HG03103 (cell line): ENCODE data around the gene DDX1.
"Not testable (repeated sequence)": the region's sequence is repeated elsewhere in the genome, so short reads cannot be mapped to it uniquely, and the experiment has no call there.

Source experiments
- ATAC-seq: cut with Tn5 transposase; IDR thresholded peaks from one replicate; pipeline ENCODE4 v1.9.1; 2021; ENCODE audit warnings: low read depth; ENCODE audit not compliant: unreplicated experiment

Gene DDX1

DNA sequence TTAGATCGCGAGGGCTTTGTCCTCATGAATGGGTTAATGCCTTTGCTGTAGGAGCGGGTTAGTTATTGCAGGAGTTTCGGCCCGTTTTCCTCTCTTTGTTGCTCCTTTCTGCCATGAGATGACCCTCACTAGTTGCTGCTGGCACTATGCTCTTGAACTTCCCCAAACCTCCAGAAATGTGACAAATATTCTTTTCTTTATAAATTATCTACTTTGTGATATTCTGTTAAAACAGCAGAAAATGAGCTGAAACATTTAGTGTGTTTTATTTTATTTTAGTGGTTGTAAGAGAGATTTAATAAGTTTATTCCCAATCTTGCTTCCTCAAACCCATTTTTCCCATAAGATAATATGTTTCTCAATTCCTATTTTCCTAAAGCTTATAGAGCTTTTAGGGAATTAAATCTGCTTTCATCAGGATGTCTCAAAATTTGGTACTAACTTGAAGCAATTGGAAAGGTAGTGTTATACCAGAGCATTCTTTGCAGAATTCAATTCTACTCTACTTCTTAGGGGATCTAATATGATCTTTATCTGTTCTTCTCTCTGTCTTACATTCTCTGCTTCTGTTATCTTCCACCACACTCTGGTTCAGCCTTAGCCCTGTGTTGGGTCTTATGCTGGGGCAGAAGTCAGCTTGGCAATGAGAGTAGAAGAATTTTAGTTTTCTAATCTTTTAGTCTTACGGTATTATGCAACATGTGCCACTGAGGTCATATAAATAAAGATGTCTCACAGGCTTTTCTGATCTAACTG, 23.1 kb downstream of the DDX1 start:
- no peak for ATAC-seq

DNA sequence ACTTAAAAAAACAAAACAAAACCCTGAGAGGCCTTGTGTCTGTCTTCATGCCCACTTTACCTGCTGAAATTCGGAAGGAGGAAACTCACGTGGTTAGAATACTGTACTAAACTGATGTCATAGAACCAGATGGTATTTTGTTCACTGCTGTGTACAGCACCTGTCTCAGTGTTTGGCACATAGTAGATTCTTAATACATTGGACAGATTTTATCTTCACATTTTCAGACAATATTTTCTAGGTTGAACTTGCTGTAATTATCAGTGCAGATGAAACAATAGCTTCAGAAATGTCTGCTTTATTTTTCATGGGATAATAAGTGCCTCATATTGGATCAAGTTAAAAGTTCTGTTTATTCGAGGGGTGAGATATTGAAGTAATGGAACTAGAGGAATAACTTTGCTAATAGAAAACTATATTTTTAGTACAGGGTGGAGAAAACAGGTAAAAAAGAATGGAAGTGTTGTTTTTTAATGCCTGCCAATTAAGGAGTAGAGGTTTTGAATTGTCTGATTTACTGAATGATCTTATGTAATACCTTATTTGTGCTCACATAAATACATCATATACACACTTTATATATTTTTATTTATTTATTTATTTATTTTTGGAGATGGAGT, 23.7 kb downstream of the DDX1 start:
- no peak for ATAC-seq

DNA sequence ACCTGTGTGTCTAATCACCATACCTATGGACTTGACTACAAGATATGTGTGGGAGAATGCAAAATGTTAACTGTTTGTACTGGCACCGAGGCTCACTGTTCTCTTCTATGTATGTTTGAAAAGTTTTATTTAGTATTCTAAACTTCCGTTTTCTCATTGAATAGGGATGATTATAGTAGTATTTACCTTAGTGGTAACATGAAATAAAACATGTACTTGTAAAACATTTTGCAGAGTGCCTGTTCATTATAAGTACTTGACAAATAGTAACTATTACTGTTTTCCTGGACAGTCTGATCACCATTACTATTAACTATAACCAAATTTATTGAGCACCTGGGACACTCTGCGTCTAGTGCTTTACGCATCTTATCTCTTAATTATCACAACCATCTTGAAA, 24.8 kb downstream of the DDX1 start:
- ATAC-seq: no peak

DNA sequence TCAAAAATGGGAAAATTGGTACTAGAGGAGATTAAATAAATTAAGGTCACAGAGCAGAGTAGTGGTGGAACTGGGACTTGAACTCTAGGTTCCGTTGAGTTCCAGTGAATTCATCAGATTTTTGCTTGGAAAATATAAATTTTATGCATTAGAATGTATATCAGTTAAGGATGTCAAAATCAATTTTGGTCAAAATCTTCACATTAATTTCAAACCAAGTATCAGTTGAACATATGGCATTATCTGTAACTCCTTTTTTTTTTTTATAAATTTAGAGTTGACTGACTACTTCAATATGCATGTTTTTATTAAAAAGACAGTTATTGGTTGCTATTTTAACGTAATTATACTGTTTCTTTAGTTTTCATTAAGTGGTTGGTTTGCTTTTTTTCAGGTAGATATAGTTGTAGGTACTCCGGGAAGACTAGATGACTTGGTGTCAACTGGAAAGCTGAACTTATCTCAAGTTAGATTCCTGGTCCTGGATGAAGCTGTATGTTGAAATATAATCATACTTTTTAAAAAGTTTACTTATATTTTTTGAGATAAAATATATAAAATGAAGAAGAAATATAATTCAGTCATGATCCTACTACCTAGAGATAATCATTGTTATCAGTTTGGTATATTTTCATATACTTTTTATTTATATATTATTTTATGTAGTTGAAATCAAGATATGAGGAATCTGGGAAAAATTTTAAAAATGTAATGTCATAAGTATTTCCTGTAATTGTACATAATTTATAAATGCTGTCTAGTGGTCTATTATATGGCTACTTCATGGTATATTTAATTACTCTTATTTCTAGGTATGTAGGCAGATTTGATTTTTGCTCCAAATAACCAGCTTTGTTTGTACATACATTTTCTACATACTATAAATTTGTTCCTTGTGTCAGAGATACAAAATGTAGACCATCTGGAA, 25.4 kb downstream of the DDX1 start:
- ATAC-seq: no peak

DNA sequence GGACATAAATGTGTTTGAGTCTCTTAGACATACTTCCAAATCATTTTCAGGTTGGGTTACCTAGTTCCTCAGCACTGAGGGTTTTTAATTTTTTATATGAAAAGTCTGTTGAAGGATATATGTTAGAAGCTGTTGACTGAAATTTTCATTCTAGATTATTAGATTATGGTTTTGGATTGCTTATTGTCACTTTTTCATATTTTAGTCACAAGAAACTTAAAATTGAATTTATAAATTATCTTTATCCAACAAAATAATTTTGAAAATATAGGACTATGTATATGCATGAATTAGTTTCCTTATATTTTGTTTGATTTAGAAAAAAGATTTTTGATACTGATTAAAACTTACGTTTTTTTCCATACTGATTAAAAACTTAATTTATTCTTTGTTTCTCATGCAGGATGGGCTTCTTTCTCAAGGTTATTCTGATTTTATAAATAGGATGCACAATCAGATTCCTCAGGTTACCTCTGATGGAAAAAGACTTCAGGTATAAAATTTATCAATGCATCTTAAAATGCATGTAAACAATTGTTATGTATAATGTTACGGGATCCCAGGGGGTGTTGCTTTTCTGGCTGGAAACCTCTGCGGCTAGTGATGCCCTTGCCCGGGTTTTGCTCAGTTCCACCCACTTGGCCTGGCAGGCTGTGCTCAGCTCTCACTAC, 26.2 kb downstream of the DDX1 start:
- ATAC-seq: no peak

DNA sequence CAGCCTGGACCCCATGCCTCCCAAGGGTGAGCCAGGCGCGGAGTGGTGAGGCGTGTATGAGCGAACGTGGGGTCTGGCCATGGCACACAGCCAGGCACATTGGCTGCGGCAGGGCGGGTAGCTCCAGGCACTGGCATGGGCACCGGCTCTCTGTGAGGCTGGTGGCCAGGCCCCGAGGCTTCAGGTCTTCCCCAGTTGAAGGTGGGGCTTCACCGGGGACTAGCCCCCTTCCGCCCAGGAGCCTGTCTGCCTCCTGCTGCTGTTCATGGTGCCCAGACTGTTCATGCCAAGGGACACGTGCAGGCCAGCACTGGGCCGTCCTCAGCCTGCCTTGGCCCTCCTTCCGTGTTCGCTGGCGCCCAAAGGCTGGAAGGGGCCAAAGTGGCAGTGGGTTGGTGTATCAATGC, 26.8 kb downstream of the DDX1 start:
- ATAC-seq: no peak

DNA sequence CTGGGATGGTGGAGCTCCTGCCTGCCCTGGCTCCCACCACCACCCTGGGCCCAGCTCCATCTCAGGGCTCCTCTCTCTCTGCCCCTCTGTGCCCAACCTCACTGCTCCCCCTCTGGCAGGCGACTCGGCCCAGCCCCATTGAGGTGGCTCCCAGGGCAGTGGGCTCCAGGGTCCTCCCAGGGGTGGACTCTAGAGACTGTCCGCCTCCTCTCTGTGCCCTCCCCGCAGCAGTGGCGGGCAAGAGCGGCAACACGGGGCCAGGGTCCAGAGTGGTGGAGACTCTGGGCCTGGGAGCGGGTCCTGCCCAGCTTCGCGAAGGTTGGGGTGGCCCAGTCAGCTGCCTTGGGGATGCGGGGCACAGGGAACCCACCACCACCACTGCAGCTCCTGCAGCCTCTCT, 27.4 kb downstream of the DDX1 start:
- no peak for ATAC-seq

DNA sequence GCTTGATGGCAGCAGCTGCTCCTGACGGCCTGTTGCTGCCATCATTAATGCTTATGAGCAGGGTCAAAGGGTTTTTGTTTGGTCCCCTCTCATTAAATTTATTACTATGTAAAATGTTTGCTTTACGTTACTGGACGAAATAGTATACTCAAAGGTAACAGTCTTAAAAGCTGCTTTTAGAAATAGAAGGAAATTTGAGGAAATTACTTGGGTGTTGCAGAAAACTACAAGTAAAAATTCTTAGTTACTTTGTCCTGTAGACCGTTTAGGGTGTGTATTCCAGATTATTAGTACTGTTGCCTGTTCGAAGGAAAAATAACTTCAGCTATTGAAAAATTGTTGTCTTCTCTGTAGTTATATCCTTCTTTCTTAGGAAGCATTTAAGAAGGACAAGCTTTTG, 27.8 kb downstream of the DDX1 start:
- no peak for ATAC-seq

DNA sequence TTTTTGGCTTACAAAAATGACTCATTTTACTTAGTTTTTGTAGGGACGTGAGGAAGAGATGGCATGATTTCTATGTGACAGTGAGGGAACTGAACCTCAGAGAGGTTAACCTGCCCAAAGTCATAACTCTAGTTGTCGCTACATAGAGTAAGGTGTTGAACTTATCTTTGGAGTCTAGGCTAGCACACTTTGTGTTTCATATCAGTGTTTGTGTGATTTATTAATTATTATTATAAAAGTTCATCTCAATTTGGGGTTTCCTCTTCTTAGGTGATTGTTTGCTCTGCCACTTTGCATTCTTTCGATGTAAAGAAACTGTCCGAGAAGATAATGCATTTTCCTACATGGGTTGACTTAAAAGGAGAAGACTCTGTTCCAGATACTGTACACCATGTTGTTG, 28.3 kb downstream of the DDX1 start:
- ATAC-seq: no peak

DNA sequence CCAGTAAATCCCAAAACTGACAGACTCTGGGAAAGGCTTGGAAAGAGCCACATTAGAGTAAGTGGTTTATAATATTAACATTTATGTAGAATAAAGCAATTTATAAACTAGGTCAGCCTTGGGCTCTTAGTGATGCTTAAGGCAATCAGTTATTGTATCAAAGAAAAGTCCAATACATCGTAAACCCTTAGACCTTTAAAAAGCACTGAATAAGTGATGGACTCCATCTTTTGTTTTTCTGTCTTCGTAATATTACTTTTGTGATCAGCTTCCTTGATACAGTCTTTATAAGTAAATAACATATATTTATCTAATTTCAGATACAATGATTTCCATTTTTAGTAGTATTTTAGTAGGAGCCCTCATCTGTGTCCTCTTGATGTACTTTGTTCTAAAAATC, 28.7 kb downstream of the DDX1 start:
- no peak for ATAC-seq

DNA sequence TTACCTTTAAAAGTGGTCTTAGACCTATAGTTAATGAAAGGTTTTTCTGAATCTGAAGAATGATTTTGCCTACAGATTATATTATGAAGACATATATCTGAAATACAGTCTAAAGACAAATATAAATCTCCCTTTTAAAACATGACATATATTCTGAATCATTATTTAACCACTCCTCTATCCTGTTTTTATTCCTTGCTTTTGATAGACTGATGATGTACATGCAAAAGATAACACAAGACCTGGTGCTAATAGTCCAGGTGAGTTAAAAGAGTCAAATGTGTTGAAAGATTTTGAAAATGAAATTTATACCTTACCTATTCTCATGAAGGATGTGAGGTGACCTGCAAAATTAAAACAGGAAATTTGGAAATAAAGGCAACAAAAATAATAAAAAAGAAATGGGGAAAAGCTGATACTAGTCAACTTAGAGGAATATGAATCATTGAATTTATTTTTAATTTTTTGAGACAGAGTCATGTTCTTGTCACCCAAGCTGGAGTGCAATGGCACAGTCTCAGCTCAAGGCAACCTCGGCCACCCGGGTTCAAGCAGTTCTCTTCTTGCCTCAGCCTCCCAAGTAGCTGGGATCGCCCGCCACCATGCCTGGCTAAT, 29.3 kb downstream of the DDX1 start:
- ATAC-seq: no peak

DNA sequence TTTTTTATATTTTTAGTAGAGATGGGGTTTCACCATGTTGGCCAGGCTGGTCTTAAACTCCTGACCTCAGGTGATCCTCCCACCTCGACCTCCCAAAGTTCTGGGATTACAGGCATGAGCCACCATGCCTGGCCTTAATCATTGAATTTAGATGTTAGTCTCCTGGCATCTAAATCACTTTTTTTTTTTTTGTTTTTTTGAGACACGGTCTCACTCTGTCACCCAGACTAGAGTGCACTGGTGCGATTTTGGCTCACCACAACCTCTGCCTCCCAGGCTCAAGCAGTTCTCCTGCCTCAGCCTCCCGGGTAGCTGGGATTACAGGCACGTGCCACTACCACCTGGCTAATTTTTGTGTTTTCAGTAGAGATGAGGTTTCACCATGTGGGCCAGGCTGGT, 29.8 kb downstream of the DDX1 start:
- not testable (repeated sequence) for ATAC-seq

DNA sequence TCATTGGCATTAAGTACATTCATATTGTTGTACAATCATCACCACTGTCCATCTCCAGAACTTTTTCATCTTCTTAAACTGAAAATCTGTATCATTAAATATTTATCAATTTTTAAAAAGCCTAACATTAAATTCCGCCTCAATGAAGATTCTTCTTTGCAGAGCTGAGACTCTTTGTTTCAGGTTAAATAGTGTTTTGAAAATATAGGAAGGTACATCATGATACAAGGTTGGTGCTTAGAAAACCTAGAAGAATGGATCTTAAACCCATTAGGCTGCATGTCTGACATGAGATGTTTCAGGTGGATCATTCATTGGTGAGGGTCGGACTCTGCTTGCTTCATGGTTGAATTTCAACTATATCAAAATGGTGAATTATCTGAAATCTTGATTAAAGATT, 30.5 kb downstream of the DDX1 start:
- no peak for ATAC-seq

DNA sequence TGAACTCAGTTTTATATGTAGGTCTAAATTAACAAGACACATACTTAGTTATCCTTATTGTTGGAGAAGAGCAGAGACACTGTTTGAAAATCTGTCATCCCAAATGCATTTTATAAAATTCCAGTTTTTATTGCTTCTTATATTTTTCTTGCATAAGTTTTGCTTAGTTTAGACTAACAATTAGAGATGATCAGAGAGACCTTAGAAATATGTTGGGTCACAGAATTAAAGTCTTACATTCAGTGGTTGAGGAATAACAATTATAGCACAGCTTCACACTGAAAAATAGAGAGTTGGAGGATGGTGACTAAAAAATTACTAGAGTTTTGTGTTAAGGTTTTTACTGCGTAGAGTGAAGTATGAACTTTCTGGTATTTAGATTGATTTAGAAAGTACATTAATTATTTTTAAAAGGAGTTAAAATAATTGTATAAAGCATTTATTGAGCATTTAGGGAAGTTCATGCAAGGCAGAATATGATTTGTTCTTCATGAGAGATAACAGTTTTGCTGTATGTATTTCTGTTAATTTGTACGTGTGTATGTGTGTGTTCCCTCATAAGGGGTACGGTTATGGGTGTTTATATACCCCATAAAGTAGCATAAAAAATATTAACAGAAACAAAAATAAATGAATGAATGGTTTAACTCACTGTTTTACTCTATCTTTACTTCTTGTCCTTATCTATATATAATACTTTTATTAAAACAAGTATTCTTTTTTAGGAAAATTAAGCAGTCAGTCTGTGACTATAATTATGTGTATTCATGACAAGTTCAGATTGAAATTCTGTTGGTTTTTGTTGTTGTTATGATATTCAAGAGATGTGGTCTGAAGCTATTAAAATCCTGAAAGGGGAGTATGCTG, 31.2 kb downstream of the DDX1 start:
- ATAC-seq: no peak

DNA sequence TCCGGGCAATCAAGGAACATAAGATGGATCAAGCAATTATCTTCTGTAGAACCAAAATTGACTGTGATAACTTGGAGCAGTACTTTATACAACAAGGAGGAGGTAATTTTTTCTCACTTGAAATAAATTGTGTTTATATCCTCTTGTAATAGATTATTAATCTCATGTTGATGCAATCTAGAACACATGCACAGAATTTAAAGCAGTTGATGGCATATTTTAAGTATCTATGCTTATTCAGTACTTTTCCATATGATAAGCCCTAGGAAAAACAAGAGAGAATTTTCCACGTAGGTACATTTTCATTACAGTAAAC, 31.8 kb downstream of the DDX1 start:
- no peak for ATAC-seq

DNA sequence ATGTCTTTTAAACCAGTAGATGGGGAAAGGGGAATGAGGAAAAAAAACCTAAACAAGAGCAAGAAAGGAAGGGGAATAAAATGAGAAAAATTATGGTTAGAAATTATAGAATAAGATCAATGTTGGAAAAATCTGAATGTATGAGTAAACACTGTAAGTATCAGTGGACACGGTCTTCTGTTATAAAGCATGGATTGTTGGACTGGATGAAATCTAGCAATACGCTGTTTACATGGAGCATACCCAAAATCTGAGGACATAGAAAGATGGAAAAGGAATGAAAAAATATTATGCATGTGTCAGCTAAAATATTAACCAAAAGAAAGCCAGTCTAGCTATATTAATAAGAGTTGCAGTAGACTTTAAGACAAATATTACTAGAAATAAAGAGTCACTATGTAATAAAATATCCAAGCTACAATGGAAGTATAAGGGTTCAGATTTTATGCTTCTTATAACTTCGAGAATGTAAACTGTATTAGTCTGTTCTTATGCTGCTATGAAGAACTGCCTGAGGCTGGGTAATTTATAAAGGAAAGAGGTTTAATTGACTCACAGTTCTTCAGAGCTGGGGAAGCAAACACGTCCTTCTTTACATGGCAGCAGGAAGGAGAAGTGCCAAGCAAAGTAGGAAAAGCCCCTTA, 32.4 kb downstream of the DDX1 start:
- no peak for ATAC-seq

DNA sequence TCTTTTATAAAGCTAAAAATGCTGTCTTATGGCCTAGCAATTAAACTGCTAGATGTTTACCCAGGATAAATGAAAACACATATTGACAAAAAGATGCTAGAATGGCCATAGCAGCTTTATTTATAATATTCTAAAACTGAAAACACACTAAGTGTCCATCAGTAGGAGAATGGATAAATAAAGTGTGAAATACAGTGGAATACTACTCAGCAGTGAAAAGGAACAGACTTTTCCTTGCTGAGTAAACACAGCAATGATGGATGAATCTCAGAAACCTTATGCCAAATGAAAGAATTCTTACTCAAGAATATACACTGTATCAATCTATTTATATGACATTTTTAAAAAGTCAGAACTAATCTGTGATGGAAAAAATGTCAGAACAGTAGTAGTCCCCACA, 33.2 kb downstream of the DDX1 start:
- ATAC-seq: no peak

DNA sequence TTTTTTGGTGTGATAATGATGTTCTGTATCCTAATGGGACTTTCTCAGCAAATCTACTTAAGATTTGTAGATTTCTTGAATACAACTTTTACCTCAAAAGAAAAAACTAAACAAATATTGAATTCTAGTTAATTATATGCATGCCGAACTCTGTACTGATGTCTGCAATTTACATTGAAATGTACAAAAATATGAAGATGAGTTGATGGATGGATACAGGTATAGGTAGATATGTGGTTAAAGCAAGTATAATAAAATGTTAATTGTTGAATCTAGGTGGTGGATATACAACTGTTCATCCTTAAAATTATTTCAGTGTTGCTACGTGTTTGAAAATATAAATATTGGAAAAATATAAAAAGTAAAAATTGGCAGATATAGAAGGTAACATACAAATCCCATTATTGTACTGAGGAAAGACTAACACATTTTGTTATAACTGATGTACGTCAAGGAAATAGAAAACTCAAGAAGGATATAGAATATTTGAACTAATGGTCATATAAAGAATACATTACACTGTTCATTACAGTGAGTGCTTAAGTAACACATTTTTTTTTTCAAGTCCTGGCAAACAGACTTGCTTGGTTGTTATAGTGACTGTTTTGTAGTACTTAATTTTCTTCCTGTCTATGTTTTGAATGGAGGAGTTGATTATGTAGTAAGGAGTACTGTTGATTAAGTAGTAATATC, 33.8 kb downstream of the DDX1 start:
- ATAC-seq: no peak

DNA sequence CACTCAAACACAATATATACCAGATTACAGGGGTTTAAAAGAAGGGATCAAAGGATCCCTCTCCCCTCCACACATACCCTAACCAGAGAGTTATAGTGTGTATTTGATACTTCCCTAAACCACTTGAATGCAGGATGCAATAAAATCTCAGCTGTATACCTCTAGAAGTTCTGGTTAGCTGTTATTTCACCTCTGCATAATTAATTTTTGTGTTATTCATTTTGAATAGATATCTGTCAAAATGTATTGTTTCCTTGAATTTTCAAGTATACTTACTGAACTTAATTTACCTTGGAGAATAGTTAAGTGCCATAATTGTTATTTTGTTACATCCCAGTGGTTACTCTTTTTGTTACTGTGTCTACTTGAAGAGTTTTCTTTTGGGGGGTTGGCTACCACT, 34.5 kb downstream of the DDX1 start:
- ATAC-seq: no peak
